ENCODE results near the gene PLEKHG5. TPM values are rescaled to one million over a fixed set of nuclear protein-coding genes. Genes with fewer than 3 reads are reported as not detected.
"Not testable (repeated sequence)": the region's sequence is repeated elsewhere in the genome, so short reads cannot be mapped to it uniquely, and the experiment has no call there.

The PLEKHG5 gene
- total RNA-seq, 1 experiment from 2014 or later, result 42.8 TPM

GRCh38 chr1:6447818-6448748 is 43.4 kb downstream of the PLEKHG5 start:
- no peaks in the 10 kb centered on the region for H3K9me2 ChIP-seq (replicated peaks; ENCODE audit: low read length)
- CTCF ChIA-PET, result no interaction called here
- H3K9me3 ChIP-seq (ENCODE audit: low read length), result no peaks in the 10 kb centered on the region
- peaks cover 16% of the 10 kb centered on the region for H3K27me3 ChIP-seq (ENCODE audit: low read length)
- peak overlapping the region; percentile 60 for H3K4me3 ChIP-seq (ENCODE audit: low read length)
- H3K9ac ChIP-seq (ENCODE audit: low read length), result no peak overlapping the region
- H3K36me3 ChIP-seq (ENCODE audit: low read depth, low read length), result no peaks in the 10 kb centered on the region
- H3F3A ChIP-seq (ENCODE audit: low read length, unreplicated experiment), result no peaks in the 10 kb centered on the region
- no peaks in the 10 kb centered on the region for H3K79me2 ChIP-seq (ENCODE audit: low read length)
- no TSS peak for BruUV-seq (replicated peaks)
- ATAC-seq, result peak; percentile 33
- H3K27ac ChIP-seq (ENCODE audit: low read length), result no peak overlapping the region
- POLR2A ChIA-PET (ENCODE audit: unreplicated experiment), result no interaction called here
- peak overlapping the region; percentile 82 for H3K4me2 ChIP-seq (ENCODE audit: low read length)
- TF ChIP-seq EZH2 (IDR thresholded peaks at IDR 0.05; ENCODE audit: low read length, unreplicated experiment) (peak; percentile 38), EZH2phosphoT487 (IDR thresholded peaks at IDR 0.05; ENCODE audit: borderline replicate concordance, low read length) (no peak)
- intact Hi-C loops (cut with micrococcal nuclease), result no loop called here
- H3K4me1 ChIP-seq (ENCODE audit: insufficient read depth, low read length), result peaks cover 9% of the 10 kb centered on the region
- H4K20me1 ChIP-seq (ENCODE audit: low read length), result no peaks in the 10 kb centered on the region
- peak; percentile 49 for DNase-seq
- H2AFZ ChIP-seq (ENCODE audit: low read length), result no peak overlapping the region

DNA sequence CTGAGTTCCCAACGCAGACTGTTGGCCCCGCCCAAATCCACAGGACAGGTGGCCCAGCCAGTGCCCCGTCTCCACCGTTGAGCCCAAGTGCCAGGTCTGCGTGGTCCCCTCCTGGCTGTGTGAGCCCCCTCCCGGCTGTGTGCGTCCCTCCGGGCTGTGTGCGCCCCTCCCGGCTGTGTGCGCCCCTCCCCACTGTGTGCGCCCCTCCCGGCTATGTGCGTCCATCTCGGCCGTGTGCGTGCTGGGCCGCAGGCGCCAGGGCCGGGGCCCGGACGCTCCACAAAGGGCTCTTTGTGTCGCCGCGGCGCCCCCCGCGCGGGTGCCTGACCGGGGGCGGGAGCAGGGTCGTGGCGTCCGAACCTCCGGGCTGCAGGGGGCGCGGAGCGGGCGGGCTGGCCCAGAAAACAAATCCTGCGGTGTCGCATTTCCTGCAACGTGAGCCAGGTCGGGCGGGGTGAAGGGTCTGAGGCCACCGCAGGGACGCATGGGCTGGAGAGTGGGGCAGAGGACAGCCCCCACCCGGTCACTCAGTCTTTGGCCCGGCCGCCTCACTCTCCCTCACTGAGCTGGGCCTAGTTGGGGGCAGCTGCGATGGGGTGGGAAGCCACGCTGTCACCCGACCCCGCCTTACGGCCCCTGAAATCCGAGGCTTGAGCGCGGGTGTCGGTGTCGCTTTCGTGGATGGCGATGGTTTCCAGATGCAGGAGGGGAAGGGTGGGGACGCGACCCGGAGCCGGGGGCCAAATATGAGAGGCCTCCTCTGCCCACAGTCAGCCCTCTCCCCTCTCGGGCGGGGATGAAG is 44.2 kb downstream of the PLEKHG5 start:
- Histone ChIP-seq H3K36me3 (ENCODE audit: low read depth, low read length) (no peaks in the 10 kb centered on the region), H3K9ac (ENCODE audit: low read length) (no peak overlapping the region), H3K9me3 (ENCODE audit: low read length) (no peaks in the 10 kb centered on the region), H3K4me2 (ENCODE audit: low read length) (peak overlapping the region; percentile 82), H4K20me1 (ENCODE audit: low read length) (no peaks in the 10 kb centered on the region), H3F3A (ENCODE audit: low read length, unreplicated experiment) (no peaks in the 10 kb centered on the region), H2AFZ (ENCODE audit: low read length) (peak overlapping the region; percentile 74), H3K4me1 (ENCODE audit: insufficient read depth, low read length) (peaks cover 9% of the 10 kb centered on the region), H3K4me3 (ENCODE audit: low read length) (peak overlapping the region; percentile 60), H3K27me3 (ENCODE audit: low read length) (peaks cover 16% of the 10 kb centered on the region), H3K27ac (ENCODE audit: low read length) (no peak overlapping the region), H3K9me2 (replicated peaks; ENCODE audit: low read length) (no peaks in the 10 kb centered on the region), H3K79me2 (ENCODE audit: low read length) (no peaks in the 10 kb centered on the region)
- TF ChIP-seq EZH2phosphoT487 (IDR thresholded peaks at IDR 0.05; ENCODE audit: borderline replicate concordance, low read length) (no peak), EZH2 (IDR thresholded peaks at IDR 0.05; ENCODE audit: low read length, unreplicated experiment) (no peak)
- TF ChIP-seq, protein P1, sequence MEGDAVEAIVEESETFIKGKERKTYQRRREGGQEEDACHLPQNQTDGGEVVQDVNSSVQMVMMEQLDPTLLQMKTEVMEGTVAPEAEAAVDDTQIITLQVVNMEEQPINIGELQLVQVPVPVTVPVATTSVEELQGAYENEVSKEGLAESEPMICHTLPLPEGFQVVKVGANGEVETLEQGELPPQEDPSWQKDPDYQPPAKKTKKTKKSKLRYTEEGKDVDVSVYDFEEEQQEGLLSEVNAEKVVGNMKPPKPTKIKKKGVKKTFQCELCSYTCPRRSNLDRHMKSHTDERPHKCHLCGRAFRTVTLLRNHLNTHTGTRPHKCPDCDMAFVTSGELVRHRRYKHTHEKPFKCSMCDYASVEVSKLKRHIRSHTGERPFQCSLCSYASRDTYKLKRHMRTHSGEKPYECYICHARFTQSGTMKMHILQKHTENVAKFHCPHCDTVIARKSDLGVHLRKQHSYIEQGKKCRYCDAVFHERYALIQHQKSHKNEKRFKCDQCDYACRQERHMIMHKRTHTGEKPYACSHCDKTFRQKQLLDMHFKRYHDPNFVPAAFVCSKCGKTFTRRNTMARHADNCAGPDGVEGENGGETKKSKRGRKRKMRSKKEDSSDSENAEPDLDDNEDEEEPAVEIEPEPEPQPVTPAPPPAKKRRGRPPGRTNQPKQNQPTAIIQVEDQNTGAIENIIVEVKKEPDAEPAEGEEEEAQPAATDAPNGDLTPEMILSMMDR (conservative IDR thresholded peaks at IDR 0.05; ENCODE audit: low read depth, low read length), result no peak
- ATAC-seq (no peak), DNase-seq (no peak)
- POLR2A ChIA-PET (ENCODE audit: unreplicated experiment), result no interaction called here
- CTCF ChIA-PET, result interaction anchor here (0.5 kb wide), 1 partner anchor 60 kb away, joined by 3 read pairs; no protein-coding TSS in a partner anchor
- BruUV-seq (replicated peaks), result no TSS peak
- intact Hi-C loops (cut with micrococcal nuclease), result no loop called here

DNA sequence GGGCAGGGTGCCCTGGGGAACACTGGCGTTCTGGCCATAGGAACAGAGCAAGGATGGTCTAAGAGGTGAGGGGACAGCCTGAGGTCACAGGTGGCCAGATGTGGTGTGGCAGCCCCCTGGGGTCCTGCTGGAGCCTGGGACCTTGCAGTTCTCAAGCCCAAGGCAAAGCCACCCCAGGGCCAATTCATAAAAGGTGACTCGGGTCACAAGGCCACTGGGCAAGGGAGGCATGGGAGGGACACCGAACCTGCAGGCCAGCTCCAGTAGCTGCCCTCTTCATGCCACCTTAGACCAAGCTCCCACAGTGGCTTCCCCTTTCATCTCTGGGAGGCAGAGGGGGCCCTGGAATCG is 44.8 kb downstream of the PLEKHG5 start:
- CTCF ChIA-PET, result interaction anchor here (0.5 to 0.6 kb wide), 2 partner anchors 16 to 60 kb away, joined by 3 to 15 read pairs; no protein-coding TSS in a partner anchor
- no peak for TF ChIP-seq EZH2 (IDR thresholded peaks at IDR 0.05; ENCODE audit: low read length, unreplicated experiment)
- TF ChIP-seq, protein P1 (conservative IDR thresholded peaks at IDR 0.05; ENCODE audit: low read depth, low read length), result no peak
- TF ChIP-seq EZH2phosphoT487 (IDR thresholded peaks at IDR 0.05; ENCODE audit: borderline replicate concordance, low read length), result no peak
- DNase-seq (no peak), ATAC-seq (no peak)
- H3F3A ChIP-seq (ENCODE audit: low read length, unreplicated experiment), result no peaks in the 10 kb centered on the region
- no peaks in the 10 kb centered on the region for H3K9me2 ChIP-seq (replicated peaks; ENCODE audit: low read length)
- H3K27ac ChIP-seq (ENCODE audit: low read length), result no peak overlapping the region
- H4K20me1 ChIP-seq (ENCODE audit: low read length), result no peaks in the 10 kb centered on the region
- no peaks in the 10 kb centered on the region for H3K9me3 ChIP-seq (ENCODE audit: low read length)
- peaks cover 9% of the 10 kb centered on the region for H3K4me1 ChIP-seq (ENCODE audit: insufficient read depth, low read length)
- H3K27me3 ChIP-seq (ENCODE audit: low read length), result peaks cover 16% of the 10 kb centered on the region
- BruUV-seq (replicated peaks), result no TSS peak
- H3K79me2 ChIP-seq (ENCODE audit: low read length), result no peaks in the 10 kb centered on the region
- peak overlapping the region; percentile 82 for H3K4me2 ChIP-seq (ENCODE audit: low read length)
- no peak overlapping the region; the same call in 1 of the 2 replicates for H2AFZ ChIP-seq (ENCODE audit: low read length)
- POLR2A ChIA-PET (ENCODE audit: unreplicated experiment), result no interaction called here
- no peak overlapping the region for H3K9ac ChIP-seq (ENCODE audit: low read length)
- H3K36me3 ChIP-seq (ENCODE audit: low read depth, low read length), result no peaks in the 10 kb centered on the region
- intact Hi-C loops (cut with micrococcal nuclease), result no loop called here
- H3K4me3 ChIP-seq (ENCODE audit: low read length), result peak overlapping the region; percentile 60; the same call in 1 of the 2 replicates

- POLR2A ChIA-PET (ENCODE audit: unreplicated experiment); ATAC-seq; H3K79me2 ChIP-seq (ENCODE audit: low read length); H3K9me3 ChIP-seq (ENCODE audit: low read length); H3K9ac ChIP-seq (ENCODE audit: low read length); DNase-seq; H3K36me3 ChIP-seq (ENCODE audit: low read depth, low read length); H3K27ac ChIP-seq (ENCODE audit: low read length); intact Hi-C loops (cut with micrococcal nuclease); H3K4me3 ChIP-seq (ENCODE audit: low read length); BruUV-seq (replicated peaks); H3K9me2 ChIP-seq (replicated peaks; ENCODE audit: low read length); H2AFZ ChIP-seq (ENCODE audit: low read length); H3K4me2 ChIP-seq (ENCODE audit: low read length); CTCF ChIA-PET; H4K20me1 ChIP-seq (ENCODE audit: low read length); H3F3A ChIP-seq (ENCODE audit: low read length, unreplicated experiment); H3K4me1 ChIP-seq (ENCODE audit: insufficient read depth, low read length): not testable (repeated sequence)
- peaks cover 16% of the 10 kb centered on the region for H3K27me3 ChIP-seq (ENCODE audit: low read length)
These were observed 45.5 kb downstream of the PLEKHG5 start for GRCh38 chr1:6445929-6446328.

Data from PC-3 (cell line).